ENCODE measurements around the gene CPLANE2.
A peak's percentile ranks its signal among the peaks of the same experiment; 100 is the strongest.

CPLANE2 gene

GRCh38 chr1:16189921-16190621, 46.9 kb downstream of the CPLANE2 start:
- DNase-seq (ENCODE audit: low spot score), result peak; percentile 79

DNA sequence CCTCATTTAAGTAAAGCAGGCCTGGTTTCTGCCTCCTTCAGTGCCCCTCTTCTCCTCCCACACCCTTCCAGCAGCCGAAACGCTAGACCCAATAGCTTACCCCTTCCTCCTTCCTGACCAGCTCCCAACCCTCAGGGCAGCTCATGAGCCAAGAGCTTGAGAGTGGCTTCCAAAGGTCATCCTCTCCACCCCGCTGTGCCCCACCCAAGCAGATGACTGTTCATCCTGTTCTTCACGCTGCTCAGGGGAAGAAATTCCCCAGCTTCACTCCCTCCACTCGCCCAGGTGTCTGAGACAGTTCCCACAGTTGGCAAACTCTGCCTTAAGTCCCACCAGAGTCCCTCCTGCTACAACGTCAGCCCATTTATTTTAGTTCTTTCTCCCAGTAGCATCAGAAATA, 48.0 kb downstream of the CPLANE2 start:
- no peak for DNase-seq (ENCODE audit: low spot score)

- peak; percentile 61 for DNase-seq (ENCODE audit: low spot score)
These were observed 49.1 kb downstream of the CPLANE2 start for GRCh38 chr1:16187748-16188401.

GRCh38 chr1:16186655-16187235, 50.2 kb downstream of the CPLANE2 start:
- DNase-seq (ENCODE audit: low spot score), result no peak

GRCh38 chr1:16184557-16185303, 52.3 kb downstream of the CPLANE2 start:
- DNase-seq (ENCODE audit: low spot score), result no peak

DNA sequence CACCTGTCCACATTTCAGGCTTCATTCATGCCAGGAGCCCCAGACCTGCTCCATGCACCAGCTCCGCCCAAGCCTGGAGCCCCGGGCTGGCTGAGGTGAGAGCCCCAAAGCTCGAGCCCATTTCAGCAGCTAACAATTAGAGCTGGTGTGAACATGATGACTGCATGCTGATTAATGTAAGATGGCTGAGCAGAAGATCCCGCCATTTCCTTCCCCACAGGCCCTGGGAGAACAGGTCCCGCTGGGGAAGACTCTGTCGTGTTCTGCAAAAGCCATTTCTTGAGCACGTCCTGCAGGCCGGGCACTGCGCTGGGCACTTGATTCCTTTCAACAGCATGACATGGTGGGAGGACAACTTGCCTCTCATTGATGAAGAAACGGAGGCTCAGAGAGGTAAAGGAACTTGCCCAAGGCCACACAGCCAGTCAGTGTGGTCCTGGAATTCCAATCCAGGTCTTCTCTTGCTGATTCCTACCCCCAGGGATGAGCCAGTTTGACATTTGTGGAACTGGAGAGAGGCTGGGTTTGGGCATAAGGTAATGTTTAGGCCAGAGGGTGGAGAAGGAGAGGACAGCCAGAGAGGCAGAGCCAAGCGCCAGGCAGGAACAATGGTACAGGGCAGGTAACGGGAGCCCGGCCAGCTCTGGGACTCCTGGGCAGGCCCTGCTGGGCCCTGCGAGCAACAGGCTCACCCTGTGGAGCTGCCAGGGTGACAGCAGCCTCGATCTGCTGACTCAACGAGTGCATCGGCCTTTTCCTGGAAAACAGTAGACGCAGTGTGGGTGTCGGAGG, 53.0 kb downstream of the CPLANE2 start:
- no peak for DNase-seq (ENCODE audit: low spot score)

- no peak for DNase-seq (ENCODE audit: low spot score)
These were observed 53.8 kb downstream of the CPLANE2 start for GRCh38 chr1:16183179-16183578.

GRCh38 chr1:16181887-16182719, 54.9 kb downstream of the CPLANE2 start:
- no peak for DNase-seq (ENCODE audit: low spot score)
